Thyroid gland (tissue), 4 donors: ENCODE results near the gene BMERB1.

Experiments
- CTCF ChIP-seq, 6 experiments: fragments of 200-600 bp in 3 of 6; fragments of 450-650 bp in 3 of 6; sonication (generic) in 3 of 6; IDR thresholded peaks; one replicate each; pipeline ENCODE4 v1.5.1; 2016 to 2019; ENCODE audit warnings: antibody characterized with exemption in 6 of 6, mild to moderate bottlenecking in 2 of 6, inconsistent platforms in 1 of 6, moderate library complexity in 1 of 6
- POLR2A ChIP-seq, 2 donors: fragments of 450-650 bp; IDR thresholded peaks; one replicate each; pipeline ENCODE4 v1.6.1; 2017; ENCODE audit warnings: antibody characterized with exemption in 2 of 2, mild to moderate bottlenecking in 2 of 2, moderate library complexity in 1 of 2

GRCh38 chr16:15518381-15519351, 84.3 kb downstream of the BMERB1 start:
- TF ChIP-seq POLR2A (IDR thresholded peaks at IDR 0.05) (no peak), CTCF (IDR thresholded peaks at IDR 0.05) (no peak)
